Left lobe of liver (tissue), 2 donors: ENCODE results near the gene ZFP91. TPM values are rescaled to one million over a fixed set of nuclear protein-coding genes. Genes with fewer than 3 reads are reported as not detected.

Experiments used
- ATAC-seq: fragments of 200-7000 bp; cut with Tn5 transposase; one replicate; pipeline ENCODE4 v1.9.1; 2020; ENCODE audit warnings: mild to moderate bottlenecking, moderate library complexity
- DNase-seq: peaks from one replicate; pipeline ENCODE4 v3.0.0-alpha.2; 2020; ENCODE audit warnings: low spot score
- total RNA-seq: library from RNA; stranded (reverse); gene quantifications from one replicate; pipeline ENCODE4 v1.2.1, GENCODE V29; 2021
- donor health status: DM: no; HTN: no; CAD: no; lungs with moderate emphysema.
- donor health status: DM: no; HTN: yes; CAD: no.

Gene ZFP91
- total RNA-seq, 1 donor from 2014 or later, result 19.3 TPM

DNA sequence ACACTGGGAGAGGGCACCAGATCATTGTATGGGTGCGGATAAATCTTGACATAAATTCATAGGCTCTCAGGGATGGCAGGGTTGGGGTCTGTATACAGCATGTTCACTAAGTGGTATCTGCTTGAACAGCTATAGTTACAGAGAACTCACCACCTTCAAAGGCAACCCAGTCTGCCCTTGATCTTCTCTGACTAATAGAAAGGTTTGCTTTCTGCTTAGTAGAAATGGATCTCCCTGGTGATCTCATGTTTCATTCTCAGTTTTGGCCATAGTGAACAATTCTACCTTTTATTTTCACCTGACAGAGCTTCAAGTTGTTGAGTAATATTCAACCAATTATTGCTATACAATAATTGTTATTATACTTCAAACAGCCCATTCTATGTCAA is 76.0 kb downstream of the ZFP91 start:
- DNase-seq (no peak), ATAC-seq (no peak)

DNA sequence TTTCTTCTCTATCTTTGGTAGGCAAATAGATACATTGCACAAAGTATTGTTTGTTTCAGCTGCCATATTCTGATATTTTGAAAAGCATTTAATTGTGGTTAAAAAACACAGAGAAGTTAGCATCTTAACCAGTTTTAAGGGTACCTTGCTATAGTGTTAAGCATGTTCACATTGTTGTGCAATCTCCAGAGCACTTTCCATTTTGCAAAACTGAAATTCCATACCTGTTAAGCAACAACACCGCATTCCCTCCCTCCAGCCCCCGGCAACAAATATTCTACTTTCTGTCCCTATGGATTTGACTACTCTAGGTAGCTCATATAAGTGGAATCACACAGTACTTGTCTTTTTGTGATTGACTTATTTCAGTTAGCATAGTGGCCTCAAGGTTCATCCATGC is 77.5 kb downstream of the ZFP91 start:
- no peak for DNase-seq
- no peak for ATAC-seq

DNA sequence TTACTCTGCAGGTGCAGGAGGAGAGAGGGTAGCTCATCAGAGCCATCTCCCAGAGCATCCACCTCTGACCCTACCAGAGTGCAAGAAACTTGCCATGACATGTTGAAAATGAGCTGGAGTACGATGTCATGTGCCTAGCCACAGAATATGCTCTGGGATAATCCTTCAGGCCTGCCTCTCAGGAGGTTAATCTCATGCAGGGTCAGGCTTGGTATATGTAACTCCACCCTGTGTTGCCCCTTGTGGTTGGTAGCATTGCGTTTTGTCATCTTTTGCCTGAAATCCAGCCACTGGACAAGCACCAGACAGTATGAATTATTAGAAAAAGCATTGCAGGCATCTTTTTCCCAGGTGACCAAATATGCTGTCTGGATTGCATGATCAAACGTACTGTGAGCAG is 79.8 kb downstream of the ZFP91 start:
- DNase-seq (no peak), ATAC-seq (no peak)

DNA sequence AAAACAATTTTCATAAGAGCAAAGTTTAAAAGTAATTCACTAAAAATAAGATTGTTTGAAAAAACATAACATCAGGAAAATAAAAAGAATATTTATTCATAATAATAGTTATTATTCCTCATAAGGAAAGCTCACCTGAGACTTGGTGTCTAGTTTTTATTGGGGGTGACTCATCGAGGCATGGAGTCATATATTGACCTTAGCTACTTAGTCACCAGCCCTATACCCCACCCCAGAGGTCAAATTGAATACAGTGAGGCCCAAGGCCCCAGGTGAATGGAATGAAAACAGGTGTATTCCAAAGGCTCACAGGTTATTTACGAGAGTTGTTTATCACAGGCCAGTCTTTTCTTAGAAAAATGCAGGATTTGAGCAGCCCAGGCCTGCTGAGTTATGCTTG is 80.5 kb downstream of the ZFP91 start:
- DNase-seq, result no peak
- no peak for ATAC-seq

DNA sequence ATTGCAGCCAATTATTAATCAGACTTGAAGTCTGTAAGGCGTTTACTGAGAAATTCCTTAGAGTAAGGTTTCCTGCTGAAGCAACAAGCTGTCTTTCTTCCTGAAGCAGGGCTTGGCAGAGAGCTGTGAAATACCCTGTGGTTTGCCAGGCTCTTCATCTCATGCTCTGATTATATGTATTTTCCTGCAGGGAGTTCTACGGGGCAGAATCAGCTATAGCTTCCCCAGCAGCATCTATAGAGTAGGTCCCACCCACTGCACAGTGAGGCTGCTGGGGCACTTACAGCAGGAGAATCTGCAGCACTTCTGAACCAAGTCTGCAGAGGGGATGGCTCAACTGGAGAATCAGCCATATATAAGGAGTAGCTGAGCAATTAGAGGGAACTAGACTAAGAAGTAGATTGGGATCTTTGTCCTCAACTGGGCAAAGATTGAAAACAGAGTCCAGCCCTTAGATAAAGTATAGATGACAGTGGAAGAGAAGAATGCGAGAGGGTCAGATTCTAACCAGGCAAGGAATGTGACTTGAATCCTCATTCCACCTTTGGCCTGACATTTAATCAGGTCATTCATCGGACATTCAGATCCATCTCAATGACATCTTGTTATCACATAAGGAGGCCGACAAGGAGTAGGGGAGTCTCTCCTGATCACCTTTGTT is 81.2 kb downstream of the ZFP91 start:
- DNase-seq, result no peak
- no peak for ATAC-seq

Other genes with a start within 250 kb of the ZFP91 start
- not detected for gene OR5B17, start 220.0 kb upstream of the ZFP91 start, total RNA-seq
- gene OR5B3, start 172.2 kb upstream of the ZFP91 start, total RNA-seq, result not detected
- gene OR5B2, start 150.9 kb upstream of the ZFP91 start, total RNA-seq, result not detected
- not detected for gene OR5B12, start 136.8 kb upstream of the ZFP91 start, total RNA-seq
- not detected for gene OR5B21, start 71.0 kb upstream of the ZFP91 start, total RNA-seq
- 3.4 TPM for gene LPXN, start 3.2 kb upstream of the ZFP91 start, total RNA-seq
- 0.50 TPM for gene CNTF, start 43.6 kb downstream of the ZFP91 start, total RNA-seq
- gene GLYAT, start 152.9 kb downstream of the ZFP91 start, total RNA-seq, result 270 TPM